OCI-LY3 (cell line): Measurements from ENCODE around the gene CD300LB.

Source experiments
- EZH2phosphoT487 ChIP-seq: fragments of 200-600 bp; shearing (Covaris generic); IDR thresholded peaks from 2 replicates; pipeline ENCODE4 v1.6.1; 2018; ENCODE audit warnings: antibody characterized with exemption, mixed run types, low read depth
- TF ChIP-seq, protein P1 (sequence below): fragments of 200-600, 300-600 bp; sonication (generic); IDR thresholded peaks from 2 replicates; pipeline ENCODE4 v1.5.1; 2014; ENCODE audit warnings: antibody characterized with exemption, low read length, low read depth

DNA sequence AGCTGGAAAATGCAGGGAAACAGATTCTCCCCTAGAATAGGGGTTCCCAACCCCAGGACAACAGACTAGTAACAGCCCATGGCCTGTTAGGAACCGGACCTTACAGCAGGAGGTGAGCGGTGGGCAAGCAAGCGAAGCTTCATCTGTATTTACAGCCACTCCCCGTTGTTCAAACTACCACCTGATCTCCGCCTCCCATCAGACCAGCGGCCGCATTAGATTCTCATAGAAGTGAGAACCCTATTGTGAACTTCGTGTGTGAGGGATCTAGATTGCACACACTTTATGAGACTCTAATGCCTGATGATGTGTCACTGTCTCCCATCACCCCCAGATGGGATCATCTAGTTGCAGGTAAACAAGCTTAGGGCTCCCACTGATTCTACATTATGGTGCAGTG, 3.5 kb downstream of the CD300LB start:
- TF ChIP-seq, protein P1, sequence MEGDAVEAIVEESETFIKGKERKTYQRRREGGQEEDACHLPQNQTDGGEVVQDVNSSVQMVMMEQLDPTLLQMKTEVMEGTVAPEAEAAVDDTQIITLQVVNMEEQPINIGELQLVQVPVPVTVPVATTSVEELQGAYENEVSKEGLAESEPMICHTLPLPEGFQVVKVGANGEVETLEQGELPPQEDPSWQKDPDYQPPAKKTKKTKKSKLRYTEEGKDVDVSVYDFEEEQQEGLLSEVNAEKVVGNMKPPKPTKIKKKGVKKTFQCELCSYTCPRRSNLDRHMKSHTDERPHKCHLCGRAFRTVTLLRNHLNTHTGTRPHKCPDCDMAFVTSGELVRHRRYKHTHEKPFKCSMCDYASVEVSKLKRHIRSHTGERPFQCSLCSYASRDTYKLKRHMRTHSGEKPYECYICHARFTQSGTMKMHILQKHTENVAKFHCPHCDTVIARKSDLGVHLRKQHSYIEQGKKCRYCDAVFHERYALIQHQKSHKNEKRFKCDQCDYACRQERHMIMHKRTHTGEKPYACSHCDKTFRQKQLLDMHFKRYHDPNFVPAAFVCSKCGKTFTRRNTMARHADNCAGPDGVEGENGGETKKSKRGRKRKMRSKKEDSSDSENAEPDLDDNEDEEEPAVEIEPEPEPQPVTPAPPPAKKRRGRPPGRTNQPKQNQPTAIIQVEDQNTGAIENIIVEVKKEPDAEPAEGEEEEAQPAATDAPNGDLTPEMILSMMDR, result no peak
- TF ChIP-seq EZH2phosphoT487, result no peak
